AG04450 (cell line): Measurements from ENCODE around the gene ADAMTS17. TPM values are rescaled to one million over a fixed set of nuclear protein-coding genes. Genes with fewer than 3 reads are reported as not detected.

Experiments
- CTCF ChIA-PET: fragments of 300-600, 350-600 bp; formaldehyde crosslinking; extraction: SDS; loops from one replicate; lab custom pipeline; 2022; ENCODE audit warnings: antibody characterized with exemption, inconsistent platforms; lab: Charles Lee
- POLR2A ChIA-PET: fragments of 350-600 bp; formaldehyde crosslinking; extraction: SDS; loops from one replicate; lab custom pipeline; 2021; ENCODE audit warnings: antibody characterized with exemption, inconsistent platforms; lab: Yijun Ruan, JAX
- DNase-seq: peaks from one replicate; pipeline ENCODE4 v3.0.0-alpha.2; 2011; ENCODE audit warnings: low read depth, low spot score
- H3K27ac ChIP-seq: one replicate; pipeline ENCODE4 v1.5.1; 2012; ENCODE audit warnings: low read depth, low read length, control low read depth
- H3K27me3 ChIP-seq: one replicate; pipeline ENCODE4 v1.6.0; 2012; ENCODE audit warnings: low read length; ENCODE audit not compliant: control insufficient read depth, insufficient read depth
- H3K4me3 ChIP-seq: 2 replicates; pipeline ENCODE4 v1.5.1; 2011; ENCODE audit warnings: mild to moderate bottlenecking, low read depth, low read length, control low read depth
- H3K9me3 ChIP-seq: 2 replicates; pipeline ENCODE4 v1.5.1; 2012; ENCODE audit warnings: low read length; ENCODE audit not compliant: control insufficient read depth, insufficient read depth
- CTCF ChIP-seq: IDR thresholded peaks from 2 replicates; pipeline ENCODE4 v1.5.1; 2011; ENCODE audit warnings: low read depth, low read length, control low read depth, inconsistent platforms
- polyA plus RNA-seq: library from polyadenylated mRNA; depleted of rRNA; stranded (reverse); fragments of >200 nt; gene quantifications from 2 replicates; pipeline ENCODE4 v1.2.3, GENCODE V29; 2011

Gene ADAMTS17
- polyA plus RNA-seq, 1 experiment = 0.06 TPM

DNA sequence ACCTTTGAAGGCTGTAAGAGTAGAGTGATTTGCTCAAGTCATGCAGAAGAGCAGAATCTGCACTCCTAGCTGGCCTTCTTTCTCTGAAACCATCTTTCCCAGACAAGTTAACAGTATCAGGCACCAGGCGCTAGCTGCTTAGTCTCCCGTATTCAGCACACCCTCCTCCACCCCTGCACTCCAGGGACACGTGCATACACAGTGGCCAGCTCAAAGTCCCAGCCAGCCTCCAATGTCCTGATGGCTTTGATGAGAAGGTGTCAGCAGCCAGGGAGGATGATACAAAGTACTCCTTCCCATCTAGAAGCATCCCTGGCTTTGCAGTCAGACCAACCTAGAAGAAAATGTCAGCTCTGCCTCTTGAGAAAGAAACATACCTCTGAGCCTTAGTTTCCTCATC is 177.8 kb downstream of the ADAMTS17 start:
- no peaks in the 10 kb centered on the region for H3K27me3 ChIP-seq
- ChIA-PET CTCF (no interaction called here), POLR2A (no interaction called here)
- H3K9me3 ChIP-seq = peaks cover 15% of the 10 kb centered on the region
- H3K4me3 ChIP-seq = no peak overlapping the region
- DNase-seq = no peak
- no peak for TF ChIP-seq CTCF
- H3K27ac ChIP-seq = no peak overlapping the region

GRCh38 chr15:100160953-100161352 is 180.8 kb downstream of the ADAMTS17 start:
- H3K27me3 ChIP-seq = no peaks in the 10 kb centered on the region
- no peak for DNase-seq
- ChIA-PET POLR2A (no interaction called here), CTCF (no interaction called here)
- no peak overlapping the region for H3K4me3 ChIP-seq
- H3K27ac ChIP-seq = no peak overlapping the region
- no peaks in the 10 kb centered on the region for H3K9me3 ChIP-seq
- no peak for TF ChIP-seq CTCF

- Histone ChIP-seq H3K4me3 (no peak overlapping the region), H3K27ac (no peak overlapping the region), H3K9me3 (peaks cover 4% of the 10 kb centered on the region; the same call in 1 of the 2 replicates), H3K27me3 (no peaks in the 10 kb centered on the region)
- DNase-seq = no peak
- ChIA-PET CTCF (interaction anchor here (1.0 kb wide), 1 partner anchor 45 kb away, joined by 5 read pairs; no protein-coding TSS in a partner anchor), POLR2A (no interaction called here)
- no peak for TF ChIP-seq CTCF
Observed at GRCh38 chr15:100159436-100159835, 182.3 kb downstream of the ADAMTS17 start.

DNA sequence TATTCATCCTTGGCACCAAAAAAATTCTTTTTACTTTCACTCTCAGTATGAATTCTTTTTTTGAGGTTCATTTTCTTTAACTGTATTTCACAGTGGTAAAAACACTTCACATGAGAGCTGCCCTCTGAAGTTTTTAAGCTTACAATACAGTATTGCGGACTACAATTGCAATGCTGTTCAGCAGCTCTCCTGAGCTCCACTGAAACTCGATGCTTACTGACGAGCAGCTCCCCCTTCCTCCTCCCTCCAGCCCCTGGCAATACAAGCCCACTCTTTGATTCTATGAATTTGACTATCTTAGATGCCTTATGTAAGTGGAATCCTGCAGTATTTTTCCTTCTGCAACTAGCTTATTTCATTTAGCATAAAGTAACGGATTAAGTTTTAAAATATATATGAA is 183.4 kb downstream of the ADAMTS17 start:
- no peak for DNase-seq
- no peaks in the 10 kb centered on the region for H3K27me3 ChIP-seq
- no peak for TF ChIP-seq CTCF
- H3K9me3 ChIP-seq = peaks cover 4% of the 10 kb centered on the region; the same call in 1 of the 2 replicates
- no peak overlapping the region for H3K4me3 ChIP-seq
- CTCF ChIA-PET = interaction anchor here (1.0 kb wide), 1 partner anchor 44 kb away, joined by 5 read pairs; no protein-coding TSS in a partner anchor
- POLR2A ChIA-PET = no interaction called here
- no peak overlapping the region for H3K27ac ChIP-seq

- H3K27ac ChIP-seq = no peak overlapping the region
- H3K27me3 ChIP-seq = no peaks in the 10 kb centered on the region
- ChIA-PET POLR2A (no interaction called here), CTCF (no interaction called here)
- no peak for TF ChIP-seq CTCF
- no peak for DNase-seq
- H3K9me3 ChIP-seq = peaks cover 13% of the 10 kb centered on the region
- no peak overlapping the region for H3K4me3 ChIP-seq
Observed at GRCh38 chr15:100156201-100156600, 185.6 kb downstream of the ADAMTS17 start.
